TTC549 (cell line): ENCODE measurements around the gene IMPA2.
"Not testable (repeated sequence)": the region's sequence is repeated elsewhere in the genome, so short reads cannot be mapped to it uniquely, and the experiment has no call there.

Experiments used
- FAIRE-seq: peaks from 2 replicates; lab custom pipeline; 2012; peaks lifted over from hg19 to GRCh38; lab: Jason Lieb, UNC

IMPA2 gene

GRCh38 chr18:12076424-12077140 lies 95.3 kb downstream of the IMPA2 start:
- FAIRE-seq, result no peak

GRCh38 chr18:12077994-12078393 lies 96.7 kb downstream of the IMPA2 start:
- FAIRE-seq, result not testable (repeated sequence)

- no peak for FAIRE-seq
Measured at GRCh38 chr18:12079491-12080237, 98.4 kb downstream of the IMPA2 start.
